H1 (cell line): ENCODE measurements around the gene CEP83. TPM values are rescaled to one million over a fixed set of nuclear protein-coding genes. Genes with fewer than 3 reads are reported as not detected.

ENCODE experiments used
- CTCF ChIA-PET: fragments of 300-600 bp; sonication (Branson Sonifier 250); formaldehyde crosslinking; loops from one replicate; lab custom pipeline; 2021; ENCODE audit not compliant: partially characterized antibody; lab: Charles Lee
- POLR2A ChIA-PET: fragments of 300-600 bp; sonication (Branson Sonifier 250); formaldehyde crosslinking; loops from one replicate; lab custom pipeline; 2021; ENCODE audit warnings: inconsistent platforms; ENCODE audit not compliant: partially characterized antibody; lab: Charles Lee
- DNase-seq, 2 experiments: peaks; one replicate each; pipeline versions ENCODE4 v3.0.0 to v3.0.0-alpha.2; 2010 to 2022; ENCODE audit warnings: low spot score in 2 of 2, low read depth in 1 of 2, mixed read lengths in 1 of 2
- FAIRE-seq: peaks from 2 replicates; lab custom pipeline; 2011; peaks lifted over from hg19 to GRCh38; lab: Jason Lieb, UNC
- H2AFZ ChIP-seq: 2 replicates; pipeline ENCODE4 v1.8.1; 2012; ENCODE audit warnings: low read length, inconsistent platforms
- H2AK5ac ChIP-seq: 2 replicates; pipeline ENCODE4 v1.6.1; 2013; ENCODE audit warnings: low read depth, low read length
- H2BK120ac ChIP-seq: replicated peaks from 2 replicates; pipeline ENCODE3; 2013; ENCODE audit warnings: low read depth, low read length, inconsistent platforms
- H2BK12ac ChIP-seq: 2 replicates; pipeline ENCODE4 v1.6.1; 2013; ENCODE audit warnings: low read depth, low read length
- H2BK15ac ChIP-seq: 2 replicates; pipeline ENCODE4 v1.6.1; 2013; ENCODE audit warnings: low read length
- H2BK20ac ChIP-seq: 2 replicates; pipeline ENCODE4 v1.6.1; 2013; ENCODE audit warnings: low read length
- H2BK5ac ChIP-seq: 2 replicates; pipeline ENCODE4 v1.6.1; 2013; ENCODE audit warnings: low read depth, low read length
- H3K14ac ChIP-seq: 2 replicates; pipeline ENCODE4 v1.6.1; 2013; ENCODE audit warnings: inconsistent platforms; ENCODE audit not compliant: insufficient read length
- H3K18ac ChIP-seq: 2 replicates; pipeline ENCODE4 v1.6.1; 2013; ENCODE audit warnings: low read length; ENCODE audit errors: extremely low read depth
- H3K23ac ChIP-seq: 2 replicates; pipeline ENCODE4 v1.6.1; 2013; ENCODE audit warnings: inconsistent platforms; ENCODE audit not compliant: insufficient read length
- H3K23me2 ChIP-seq: 2 replicates; pipeline ENCODE4 v1.6.1; 2013; ENCODE audit warnings: low read depth, low read length
- H3K27ac ChIP-seq: 2 replicates; pipeline ENCODE4 v1.6.1; 2011; ENCODE audit warnings: low read depth, low read length, inconsistent platforms
- H3K27me3 ChIP-seq, 4 experiments: replicated peaks in 1 of 4; 1 replicate in 1 of 4; 2 replicates in 3 of 4; pipeline versions ENCODE4 v1.6.1 to v1.8.1; 2011 to 2013; ENCODE audit warnings: low read length in 3 of 4, mild to moderate bottlenecking in 3 of 4, inconsistent platforms in 2 of 4, mixed read lengths in 2 of 4, moderate library complexity in 1 of 4; ENCODE audit not compliant: control insufficient read depth in 3 of 4, insufficient read depth in 3 of 4; ENCODE audit errors: extremely low read depth in 1 of 4
- H3K36me3 ChIP-seq, 4 experiments: 2 replicates each; pipeline versions ENCODE4 v1.6.1 to v1.8.1; 2011 to 2013; ENCODE audit warnings: mild to moderate bottlenecking in 4 of 4, low read length in 3 of 4, moderate library complexity in 2 of 4, control low read depth in 1 of 4, inconsistent platforms in 1 of 4; ENCODE audit not compliant: insufficient read depth in 4 of 4, control insufficient read depth in 2 of 4
- H3K4ac ChIP-seq: replicated peaks from 2 replicates; pipeline ENCODE3; 2013; ENCODE audit warnings: low read length, low read depth, mixed read lengths, inconsistent platforms; ENCODE audit not compliant: insufficient read length
- H3K4me1 ChIP-seq, 4 experiments: replicated peaks in 1 of 4; 1 replicate in 1 of 4; 2 replicates in 3 of 4; pipeline versions ENCODE4 v1.6.1 to v1.8.1; 2011 to 2013; ENCODE audit warnings: low read length in 3 of 4, inconsistent platforms in 2 of 4, mixed read lengths in 1 of 4; ENCODE audit not compliant: insufficient read depth in 4 of 4, control insufficient read depth in 3 of 4
- H3K4me2 ChIP-seq, 2 experiments: 2 replicates each; pipeline versions ENCODE4 v1.6.1 to v1.8.1; 2011 to 2013; ENCODE audit warnings: low read depth in 2 of 2, low read length in 2 of 2, control low read depth in 1 of 2, inconsistent platforms in 1 of 2, mild to moderate bottlenecking in 1 of 2; ENCODE audit not compliant: insufficient read depth in 1 of 2
- H3K4me3 ChIP-seq, 4 experiments: fragments of 200-600, 300-600 bp in 1 of 4; sonication (generic), shearing (Covaris generic), sonication (Bioruptor Twin) in 1 of 4; 2 replicates each; pipeline versions ENCODE4 v1.5.1 to v1.8.1; 2011 to 2016; ENCODE audit warnings: low read length in 4 of 4, low read depth in 3 of 4, control low read depth in 2 of 4, inconsistent platforms in 2 of 4, mild to moderate bottlenecking in 2 of 4, mixed read lengths in 1 of 4, moderate library complexity in 1 of 4; ENCODE audit not compliant: insufficient read depth in 2 of 4; ENCODE audit errors: extremely low read depth in 1 of 4
- H3K56ac ChIP-seq: replicated peaks from 2 replicates; pipeline ENCODE3; 2013; ENCODE audit warnings: low read depth, mild to moderate bottlenecking, mixed read lengths, low read length, inconsistent platforms; ENCODE audit not compliant: insufficient read length
- H3K79me1 ChIP-seq: 2 replicates; pipeline ENCODE4 v1.6.1; 2013; ENCODE audit warnings: low read depth, low read length, control low read depth
- H3K79me2 ChIP-seq, 2 experiments: 2 replicates each; pipeline versions ENCODE4 v1.6.1 to v1.8.1; 2012 to 2013; ENCODE audit warnings: low read length in 2 of 2, mild to moderate bottlenecking in 2 of 2, inconsistent platforms in 1 of 2; ENCODE audit not compliant: insufficient read depth in 2 of 2, control insufficient read depth in 1 of 2
- H3K9ac ChIP-seq, 4 experiments: replicated peaks in 1 of 4; 1 replicate in 1 of 4; 2 replicates in 3 of 4; pipeline versions ENCODE4 v1.6.1 to v1.8.1; 2011 to 2013; ENCODE audit warnings: low read depth in 3 of 4, low read length in 3 of 4, control low read depth in 2 of 4, mild to moderate bottlenecking in 2 of 4, moderate library complexity in 2 of 4, inconsistent platforms in 1 of 4; ENCODE audit errors: extremely low read depth in 1 of 4
- H3K9me3 ChIP-seq, 2 experiments: 2 replicates each; pipeline versions ENCODE4 v1.6.1 to v1.8.1; 2012 to 2013; ENCODE audit warnings: mild to moderate bottlenecking in 2 of 2, moderate library complexity in 2 of 2, control low read depth in 1 of 2, inconsistent platforms in 1 of 2, low read depth in 1 of 2, low read length in 1 of 2, mixed read lengths in 1 of 2; ENCODE audit not compliant: insufficient read depth in 2 of 2
- H4K20me1 ChIP-seq, 2 experiments: replicated peaks in 1 of 2; 2 replicates each; pipeline versions ENCODE3 to v1.8.1; 2011 to 2013; ENCODE audit warnings: inconsistent platforms in 2 of 2, low read length in 2 of 2, mild to moderate bottlenecking in 1 of 2; ENCODE audit not compliant: insufficient read depth in 2 of 2, control insufficient read depth in 1 of 2
- H4K5ac ChIP-seq: 2 replicates; pipeline ENCODE4 v1.6.1; 2013; ENCODE audit warnings: low read length, low read depth, mixed read lengths, inconsistent platforms; ENCODE audit not compliant: insufficient read length
- H4K8ac ChIP-seq: 2 replicates; pipeline ENCODE4 v1.8.0; 2013; ENCODE audit warnings: mild to moderate bottlenecking, moderate library complexity, low read length, inconsistent platforms; ENCODE audit not compliant: insufficient read depth; ENCODE audit errors: extremely low read depth
- H4K91ac ChIP-seq: replicated peaks from 2 replicates; pipeline ENCODE3; 2013; ENCODE audit warnings: low read length, mixed read lengths, inconsistent platforms; ENCODE audit not compliant: insufficient read length
- ASH2L ChIP-seq: fragments of 200-600, 300-600 bp; sonication (generic); IDR thresholded peaks from one replicate; pipeline ENCODE4 v1.7.1; 2017; ENCODE audit warnings: low read length
- ATF3 ChIP-seq: IDR thresholded peaks from 2 replicates; pipeline ENCODE4 v1.6.1; 2011; ENCODE audit warnings: low read depth, mild to moderate bottlenecking, low read length; ENCODE audit not compliant: insufficient read depth
- BRCA1 ChIP-seq: IDR thresholded peaks from 2 replicates; pipeline ENCODE4 v1.6.1; 2012; ENCODE audit warnings: low read depth, low read length, improper control_type of control experiment
- CHD1 ChIP-seq: IDR thresholded peaks from 2 replicates; pipeline ENCODE4 v1.6.1; 2012; ENCODE audit warnings: low read depth, low read length, improper control_type of control experiment
- E2F6 ChIP-seq: IDR thresholded peaks from 2 replicates; pipeline ENCODE4 v1.6.1; 2012; ENCODE audit warnings: inconsistent platforms
- JUN ChIP-seq: IDR thresholded peaks from 2 replicates; pipeline ENCODE4 v1.6.1; 2011; ENCODE audit warnings: low read depth, mild to moderate bottlenecking, improper control_type of control experiment, low read length
- KDM5A ChIP-seq: fragments of 200-600 bp; IDR thresholded peaks from 2 replicates; pipeline ENCODE4 v1.7.1; 2012; ENCODE audit warnings: mild to moderate bottlenecking, low read length, inconsistent platforms, mixed read lengths
- PHF8 ChIP-seq: fragments of 200-600 bp; sonication (generic); conservative IDR thresholded peaks from 2 replicates; pipeline ENCODE4 v1.7.1; 2012; ENCODE audit warnings: low read depth, mild to moderate bottlenecking, inconsistent platforms, low read length, moderate library complexity
- POLR2A ChIP-seq, 2 experiments: IDR thresholded peaks; 1 replicate in 1 of 2; 2 replicates in 1 of 2; pipeline ENCODE4 v1.6.1; 2011; ENCODE audit warnings: low read depth in 2 of 2, low read length in 2 of 2, mild to moderate bottlenecking in 2 of 2; ENCODE audit errors: control extremely low read depth in 1 of 2
- POLR2AphosphoS5 ChIP-seq: IDR thresholded peaks from 2 replicates; pipeline ENCODE4 v1.6.1; 2011; ENCODE audit warnings: low read depth, low read length
- RAD21 ChIP-seq, 2 experiments: IDR thresholded peaks in 1 of 2; conservative IDR thresholded peaks in 1 of 2; 2 replicates each; pipeline ENCODE4 v1.6.1; 2011; ENCODE audit warnings: low read depth in 2 of 2, low read length in 2 of 2, improper control_type of control experiment in 1 of 2, inconsistent platforms in 1 of 2, mild to moderate bottlenecking in 1 of 2, moderate library complexity in 1 of 2
- RFX5 ChIP-seq: IDR thresholded peaks from 2 replicates; pipeline ENCODE4 v1.6.1; 2011; ENCODE audit warnings: low read depth, low read length, improper control_type of control experiment, borderline replicate concordance
- SP1 ChIP-seq: IDR thresholded peaks from 2 replicates; pipeline ENCODE4 v1.6.1; 2011; ENCODE audit warnings: low read depth, low read length
- TEAD4 ChIP-seq: IDR thresholded peaks from 2 replicates; pipeline ENCODE4 v1.6.1; 2012; ENCODE audit warnings: low read depth, low read length, inconsistent platforms, mixed read lengths
- WGBS, 2 experiments: shearing (Covaris generic) in 1 of 2; methylation state at CpG; one replicate each; pipeline versions ENCODE4 v1.1.6 to v1.1.7; 2013 to 2015; ENCODE audit warnings: low lambda C conversion rate in 2 of 2, mixed read lengths in 2 of 2, inconsistent platforms in 1 of 2, low coverage in 1 of 2, missing lambda C conversion rate in 1 of 2; ENCODE audit not compliant: insufficient replicate concordance in 2 of 2, insufficient coverage in 1 of 2, insufficient read length in 1 of 2; ENCODE audit errors: extremely low coverage in 1 of 2, missing lambda C conversion rate in 1 of 2; 5-methylcytosine and 5-hydroxymethylcytosine counted together
- polyA plus RNA-seq, 7 experiments: library from polyadenylated mRNA; depleted of rRNA in 3 of 7; stranded (reverse) in 5 of 7; unstranded in 2 of 7; fragments of >200 nt in 5 of 7; fragments of 200-250 nt in 2 of 7; gene quantifications; 1 replicate in 5 of 7; 2 replicates in 1 of 7; 4 replicates in 1 of 7; pipeline versions ENCODE4 v1.2.1 to v1.2.3, GENCODE V29; 2011 to 2013; ENCODE audit warnings: missing spikeins in 2 of 7, mixed read lengths in 2 of 7
- total RNA-seq: library from RNA; stranded (reverse); fragmentation: NEBNext Ultra II Directional; extraction: Animal tissue kit (Norgen Biotek cat#: 25700); gene quantifications from 2 replicates; pipeline ENCODE4 v1.2.1, GENCODE V29; 2021

Gene CEP83
- total and polyA plus RNA-seq, 2 of the 8 experiments (the other 6 are each of a cell fraction or from before 2014, with no cell fraction given): 6.0 to 25.8 TPM

GRCh38 chr12:94498073-94498472 is 38.4 kb upstream of the CEP83 start:
- Histone ChIP-seq H3K27ac (no peak overlapping the region), H3K23me2 (no peaks in the 10 kb centered on the region), H2BK20ac (no peak overlapping the region), H3K14ac (no peak overlapping the region), H3K27me3 (no peaks in the 10 kb centered on the region), H4K20me1 (no peaks in the 10 kb centered on the region), H3K36me3 (no peaks in the 10 kb centered on the region), H3K4me3 (no peak overlapping the region), H4K8ac (no peak overlapping the region), H2AFZ (no peak overlapping the region), H3K4me1 (no peaks in the 10 kb centered on the region), H4K5ac (no peak overlapping the region), H3K79me2 (no peaks in the 10 kb centered on the region), H3K79me1 (no peaks in the 10 kb centered on the region), H4K91ac (no peak overlapping the region), H3K18ac (no peak overlapping the region), H3K4me2 (no peak overlapping the region), H2BK12ac (no peak overlapping the region), H3K23ac (no peak overlapping the region), H3K56ac (no peak overlapping the region), H2BK120ac (no peak overlapping the region), H2BK5ac (no peak overlapping the region), H3K9me3 (peaks cover 11% of the 10 kb centered on the region in 2 experiments), H2AK5ac (no peak overlapping the region), H2BK15ac (no peak overlapping the region), H3K9ac (no peak overlapping the region), H3K4ac (no peak overlapping the region)
- 96% methylated on average over 8 of the region's 8 CpGs; no CpG with 5 or more reads in 1 of the 2 experiments for WGBS, 2 experiments
- DNase-seq: no peak
- CTCF ChIA-PET: interaction anchor here (1.0 to 2.4 kb wide), 3 partner anchors 10 to 364 kb away, joined by 3 to 8 read pairs (median 5); no protein-coding TSS in a partner anchor
- TF ChIP-seq ATF3 (no peak), POLR2A (IDR thresholded peaks at IDR 0.05; ENCODE audit: control extremely low read depth in 1 of 2, low read depth in 2 of 2, low read length in 2 of 2) (no peak), E2F6 (no peak), SP1 (no peak), TEAD4 (no peak), KDM5A (no peak), JUN (no peak), RAD21 (IDR thresholded peaks at IDR 0.05 in 1 of 2, conservative IDR thresholded peaks at IDR 0.05 in 1 of 2; ENCODE audit: low read depth in 2 of 2, low read length in 2 of 2) (no peak), BRCA1 (no peak), ASH2L (no peak), POLR2AphosphoS5 (no peak), RFX5 (no peak), CHD1 (no peak), PHF8 (no peak)
- POLR2A ChIA-PET: no interaction called here
- FAIRE-seq: no peak
